Upper lobe of left lung (tissue), 4 donors: ENCODE measurements around the gene SND1.

Experiments used
- POLR2AphosphoS5 ChIP-seq, 2 donors: sonication (generic); formaldehyde crosslinking; IDR thresholded peaks; one replicate each; pipeline ENCODE4 v1.5.1; 2017; ENCODE audit warnings: antibody characterized with exemption in 2 of 2
- TF ChIP-seq, protein P1 (sequence below), 6 experiments: fragments of 450-650 bp in 4 of 6; fragments of 200-600 bp in 2 of 6; sonication (generic) in 2 of 6; IDR thresholded peaks; one replicate each; pipeline ENCODE4 v1.5.1; 2016 to 2019; ENCODE audit warnings: antibody characterized with exemption in 6 of 6

GRCh38 chr7:127655720-127656119, 3.7 kb downstream of the SND1 start:
- TF ChIP-seq, protein P1, sequence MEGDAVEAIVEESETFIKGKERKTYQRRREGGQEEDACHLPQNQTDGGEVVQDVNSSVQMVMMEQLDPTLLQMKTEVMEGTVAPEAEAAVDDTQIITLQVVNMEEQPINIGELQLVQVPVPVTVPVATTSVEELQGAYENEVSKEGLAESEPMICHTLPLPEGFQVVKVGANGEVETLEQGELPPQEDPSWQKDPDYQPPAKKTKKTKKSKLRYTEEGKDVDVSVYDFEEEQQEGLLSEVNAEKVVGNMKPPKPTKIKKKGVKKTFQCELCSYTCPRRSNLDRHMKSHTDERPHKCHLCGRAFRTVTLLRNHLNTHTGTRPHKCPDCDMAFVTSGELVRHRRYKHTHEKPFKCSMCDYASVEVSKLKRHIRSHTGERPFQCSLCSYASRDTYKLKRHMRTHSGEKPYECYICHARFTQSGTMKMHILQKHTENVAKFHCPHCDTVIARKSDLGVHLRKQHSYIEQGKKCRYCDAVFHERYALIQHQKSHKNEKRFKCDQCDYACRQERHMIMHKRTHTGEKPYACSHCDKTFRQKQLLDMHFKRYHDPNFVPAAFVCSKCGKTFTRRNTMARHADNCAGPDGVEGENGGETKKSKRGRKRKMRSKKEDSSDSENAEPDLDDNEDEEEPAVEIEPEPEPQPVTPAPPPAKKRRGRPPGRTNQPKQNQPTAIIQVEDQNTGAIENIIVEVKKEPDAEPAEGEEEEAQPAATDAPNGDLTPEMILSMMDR (IDR thresholded peaks at IDR 0.05) = no peak
- no peak for TF ChIP-seq POLR2AphosphoS5 (IDR thresholded peaks at IDR 0.05)
